Ishikawa (cell line): ENCODE data around the gene CREB3L2.

ENCODE experiments used
- CEBPB ChIP-seq: IDR thresholded peaks from 2 replicates; pipeline ENCODE4 v1.6.1; 2012
- CREB1 ChIP-seq: IDR thresholded peaks from 2 replicates; pipeline ENCODE4 v1.6.1; 2012; ENCODE audit warnings: low read depth
- RAD21 ChIP-seq: IDR thresholded peaks from 2 replicates; pipeline ENCODE4 v1.6.1; 2012; ENCODE audit warnings: low read depth
- TAF1 ChIP-seq: IDR thresholded peaks from 2 replicates; pipeline ENCODE4 v1.6.1; 2012; ENCODE audit warnings: low read depth, mild to moderate bottlenecking
- TCF12 ChIP-seq: IDR thresholded peaks from 2 replicates; pipeline ENCODE4 v1.6.1; 2012; ENCODE audit warnings: low read depth
- USF1 ChIP-seq: IDR thresholded peaks from 2 replicates; pipeline ENCODE4 v1.6.1; 2012
- YY1 ChIP-seq: IDR thresholded peaks from 2 replicates; pipeline ENCODE4 v1.6.1; 2012; ENCODE audit warnings: low read depth

- TF ChIP-seq RAD21 (no peak), YY1 (no peak), USF1 (no peak), TAF1 (no peak), CEBPB (no peak), CREB1 (no peak), TCF12 (no peak)
These were observed 123.4 kb downstream of the CREB3L2 start for GRCh38 chr7:137878333-137878961.
